ENCODE measurements around the gene ZNF774.

GRCh38 chr15:90393040-90393439 is 41.0 kb downstream of the ZNF774 start:
- TF ChIP-seq CTCF (IDR thresholded peaks at IDR 0.05) (no peak), POLR2A (IDR thresholded peaks at IDR 0.05) (no peak)

All from breast epithelium (tissue), 3 donors.